HUES6 (cell line): Measurements from ENCODE around the gene LEKR1.
"Not testable (repeated sequence)": the region's sequence is repeated elsewhere in the genome, so short reads cannot be mapped to it uniquely, and the experiment has no call there.

Experiments used
- H3K27ac ChIP-seq: 2 replicates; pipeline ENCODE4 v1.7.0; 2013; ENCODE audit warnings: low read depth, mild to moderate bottlenecking, low read length, inconsistent platforms
- H3K27me3 ChIP-seq: 2 replicates; pipeline ENCODE4 v1.6.1; 2013; ENCODE audit warnings: low read length; ENCODE audit not compliant: control insufficient read depth, insufficient read depth
- H3K36me3 ChIP-seq: 2 replicates; pipeline ENCODE4 v1.6.1; 2013; ENCODE audit warnings: low read length; ENCODE audit not compliant: control insufficient read depth, insufficient read depth
- H3K4me1 ChIP-seq: 2 replicates; pipeline ENCODE4 v1.6.1; 2013; ENCODE audit warnings: low read length; ENCODE audit not compliant: control insufficient read depth, insufficient read depth
- H3K4me3 ChIP-seq: 2 replicates; pipeline ENCODE4 v1.5.1; 2013; ENCODE audit warnings: low read depth, low read length
- H3K9ac ChIP-seq: one replicate; pipeline ENCODE4 v1.6.1; 2013; ENCODE audit warnings: mild to moderate bottlenecking, low read length
- H3K9me3 ChIP-seq: 2 replicates; pipeline ENCODE4 v1.6.1; 2013; ENCODE audit warnings: low read depth, low read length; ENCODE audit not compliant: control insufficient read depth, insufficient read depth

The LEKR1 gene

GRCh38 chr3:156910022-156910421 is 83.9 kb downstream of the LEKR1 start:
- H3K27ac ChIP-seq, result no peak overlapping the region
- no peak overlapping the region for H3K4me3 ChIP-seq
- H3K9me3 ChIP-seq, result peaks cover 2% of the 10 kb centered on the region; the same call in 1 of the 2 replicates
- H3K4me1 ChIP-seq, result peaks cover 4% of the 10 kb centered on the region; the same call in 1 of the 2 replicates
- no peaks in the 10 kb centered on the region for H3K27me3 ChIP-seq
- H3K36me3 ChIP-seq, result no peaks in the 10 kb centered on the region
- H3K9ac ChIP-seq, result no peak overlapping the region

- H3K4me1 ChIP-seq, H3K27me3 ChIP-seq, H3K4me3 ChIP-seq, H3K27ac ChIP-seq, H3K36me3 ChIP-seq, H3K9ac ChIP-seq, H3K9me3 ChIP-seq: not testable (repeated sequence)
These were observed 84.7 kb downstream of the LEKR1 start for GRCh38 chr3:156910831-156911230.

DNA sequence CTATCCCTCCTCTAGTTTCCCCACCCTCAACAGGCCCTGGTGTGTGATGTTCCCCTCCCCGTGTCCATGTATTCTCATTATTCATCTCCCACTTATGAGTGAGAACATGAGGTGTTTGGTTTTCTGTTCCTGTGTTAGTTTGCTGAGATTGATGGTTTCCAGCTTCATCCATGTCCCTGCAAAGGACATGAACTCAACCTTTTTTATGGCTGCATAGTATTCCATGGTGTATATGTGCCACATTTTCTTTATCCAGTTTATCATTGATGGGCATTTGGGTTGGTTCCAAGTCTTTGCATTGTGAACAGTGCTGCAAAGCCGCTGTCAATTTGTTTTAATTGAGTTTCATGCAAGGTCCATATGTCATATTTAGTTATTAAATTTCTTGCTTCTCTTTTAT is 88.1 kb downstream of the LEKR1 start:
- not testable (repeated sequence) for H3K4me3 ChIP-seq, H3K4me1 ChIP-seq, H3K9me3 ChIP-seq, H3K36me3 ChIP-seq, H3K27me3 ChIP-seq, H3K9ac ChIP-seq, H3K27ac ChIP-seq

- Histone ChIP-seq H3K9me3 (peaks cover 2% of the 10 kb centered on the region; the same call in 1 of the 2 replicates), H3K4me3 (no peak overlapping the region), H3K36me3 (no peaks in the 10 kb centered on the region), H3K27me3 (no peaks in the 10 kb centered on the region), H3K9ac (no peak overlapping the region), H3K4me1 (peaks cover 4% of the 10 kb centered on the region; the same call in 1 of the 2 replicates), H3K27ac (no peak overlapping the region)
These were observed 89.2 kb downstream of the LEKR1 start for GRCh38 chr3:156915372-156915771.

- Histone ChIP-seq H3K4me3 (no peak overlapping the region), H3K36me3 (no peaks in the 10 kb centered on the region), H3K9me3 (peaks cover 2% of the 10 kb centered on the region; the same call in 1 of the 2 replicates), H3K4me1 (peaks cover 4% of the 10 kb centered on the region; the same call in 1 of the 2 replicates), H3K27me3 (no peaks in the 10 kb centered on the region), H3K9ac (no peak overlapping the region), H3K27ac (no peak overlapping the region)
These were observed 92.6 kb downstream of the LEKR1 start for GRCh38 chr3:156918746-156919145.

- H3K4me3 ChIP-seq, result no peak overlapping the region
- no peak overlapping the region for H3K27ac ChIP-seq
- H3K27me3 ChIP-seq, result no peaks in the 10 kb centered on the region
- peaks cover 3% of the 10 kb centered on the region; the same call in 1 of the 2 replicates for H3K9me3 ChIP-seq
- no peaks in the 10 kb centered on the region for H3K36me3 ChIP-seq
- no peak overlapping the region for H3K9ac ChIP-seq
- H3K4me1 ChIP-seq, result peaks cover 4% of the 10 kb centered on the region; the same call in 1 of the 2 replicates
These were observed 93.7 kb downstream of the LEKR1 start for GRCh38 chr3:156919818-156920217.

DNA sequence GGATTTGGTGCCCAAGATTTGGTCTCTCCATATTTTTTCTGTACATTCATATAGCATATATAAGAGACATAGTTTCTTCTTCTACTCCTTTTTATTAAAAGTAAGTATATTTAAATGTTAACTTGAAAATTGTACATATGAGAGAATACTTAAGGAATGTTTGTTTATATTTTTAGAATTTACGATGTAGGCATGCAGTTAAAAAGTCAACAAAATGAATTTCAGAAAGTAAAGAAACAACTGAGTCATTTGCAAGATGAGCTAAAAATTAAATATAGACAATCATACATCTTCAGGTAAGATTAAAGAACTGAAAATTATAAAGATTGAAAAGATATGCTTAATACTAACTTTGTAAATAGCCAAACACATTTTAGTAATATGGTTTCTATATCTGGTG is 94.2 kb downstream of the LEKR1 start:
- peaks cover 2% of the 10 kb centered on the region; the same call in 1 of the 2 replicates for H3K9me3 ChIP-seq
- no peak overlapping the region for H3K9ac ChIP-seq
- no peaks in the 10 kb centered on the region for H3K36me3 ChIP-seq
- H3K4me3 ChIP-seq, result no peak overlapping the region
- no peaks in the 10 kb centered on the region for H3K27me3 ChIP-seq
- H3K4me1 ChIP-seq, result peaks cover 4% of the 10 kb centered on the region; the same call in 1 of the 2 replicates
- H3K27ac ChIP-seq, result no peak overlapping the region

DNA sequence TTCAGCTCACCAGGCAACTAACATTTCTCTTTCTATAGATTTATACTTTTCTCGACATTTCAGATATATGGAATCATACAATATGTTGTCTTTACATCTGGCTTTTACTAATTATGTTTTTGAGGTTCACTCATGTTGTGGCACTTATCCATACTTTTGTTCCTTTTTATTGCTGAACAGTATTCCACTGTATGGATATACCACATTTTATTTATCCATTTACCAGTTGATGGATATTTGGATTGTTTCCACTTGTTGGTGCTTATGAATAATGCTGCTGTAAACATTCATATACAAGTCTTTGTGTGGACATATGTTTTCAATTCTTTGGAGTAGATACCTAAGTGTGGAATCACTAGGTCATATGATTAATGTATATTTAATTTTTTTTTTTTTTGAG is 97.2 kb downstream of the LEKR1 start:
- no peak overlapping the region for H3K27ac ChIP-seq
- H3K4me1 ChIP-seq, result peaks cover 4% of the 10 kb centered on the region; the same call in 1 of the 2 replicates
- H3K36me3 ChIP-seq, result no peaks in the 10 kb centered on the region
- H3K9me3 ChIP-seq, result peaks cover 2% of the 10 kb centered on the region; the same call in 1 of the 2 replicates
- no peaks in the 10 kb centered on the region for H3K27me3 ChIP-seq
- H3K9ac ChIP-seq, result no peak overlapping the region
- no peak overlapping the region for H3K4me3 ChIP-seq

GRCh38 chr3:156938724-156939123 is 112.6 kb downstream of the LEKR1 start:
- no peaks in the 10 kb centered on the region for H3K27me3 ChIP-seq
- no peak overlapping the region for H3K4me3 ChIP-seq
- no peak overlapping the region for H3K9ac ChIP-seq
- H3K27ac ChIP-seq, result no peak overlapping the region
- no peaks in the 10 kb centered on the region for H3K9me3 ChIP-seq
- H3K4me1 ChIP-seq, result no peaks in the 10 kb centered on the region
- H3K36me3 ChIP-seq, result no peaks in the 10 kb centered on the region

DNA sequence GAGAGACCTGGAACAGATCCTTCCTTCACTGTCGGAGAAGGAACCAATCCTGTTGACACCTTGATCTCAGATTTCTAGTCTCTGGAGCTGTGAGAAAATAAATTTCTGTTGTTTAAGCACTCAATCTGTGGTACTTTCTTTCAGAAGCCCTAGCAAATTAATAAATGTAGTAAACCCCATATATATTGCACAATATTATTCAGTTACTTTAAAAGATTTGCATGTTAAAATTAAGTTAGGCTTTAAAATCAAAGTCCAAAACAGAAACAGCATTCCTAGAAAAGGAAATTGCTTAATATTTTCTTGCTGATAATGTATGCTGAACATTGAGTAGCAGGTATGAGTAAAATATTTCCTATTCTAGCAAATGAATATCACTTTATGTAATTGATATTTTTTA is 113.2 kb downstream of the LEKR1 start:
- Histone ChIP-seq H3K36me3 (no peaks in the 10 kb centered on the region), H3K4me3 (no peak overlapping the region), H3K9ac (no peak overlapping the region), H3K4me1 (no peaks in the 10 kb centered on the region), H3K27me3 (no peaks in the 10 kb centered on the region), H3K9me3 (no peaks in the 10 kb centered on the region), H3K27ac (no peak overlapping the region)

DNA sequence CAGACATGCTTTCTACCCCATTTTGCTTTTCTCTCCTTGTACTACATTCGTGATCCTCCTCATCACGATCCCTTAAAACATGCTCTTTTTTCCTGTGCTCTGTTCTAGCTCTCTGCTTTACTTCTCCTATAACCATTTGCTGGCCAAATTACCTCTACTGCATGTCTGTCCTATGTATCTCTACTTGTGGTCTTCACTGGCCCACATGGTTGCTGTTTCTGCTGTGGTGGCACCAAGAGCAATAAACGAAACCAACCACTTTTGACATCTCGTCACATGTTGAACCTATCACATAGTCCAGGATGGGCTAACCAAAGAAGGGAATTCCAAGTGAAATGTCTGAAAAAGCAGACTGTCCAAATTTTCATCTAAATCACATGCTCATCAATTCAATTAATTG is 115.2 kb downstream of the LEKR1 start:
- Histone ChIP-seq H3K36me3 (no peaks in the 10 kb centered on the region), H3K4me3 (no peak overlapping the region), H3K9ac (no peak overlapping the region), H3K9me3 (no peaks in the 10 kb centered on the region), H3K27me3 (no peaks in the 10 kb centered on the region), H3K4me1 (no peaks in the 10 kb centered on the region), H3K27ac (no peak overlapping the region)
